Natural killer cell (primary cell): Measurements from ENCODE around the gene MARCHF6. TPM values are rescaled to one million over a fixed set of nuclear protein-coding genes. Genes with fewer than 3 reads are reported as not detected.

Experiments
- ATAC-seq, 3 donors: fragments of 150-1000 bp in 2 of 3; fragments of 200-7000 bp in 1 of 3; cut with Tn5 transposase; 1 replicate in 1 of 3; 2 replicates in 2 of 3; pipeline ENCODE4 v1.10.0; 2021; ENCODE audit warnings: mild to moderate bottlenecking in 2 of 3, moderate library complexity in 2 of 3
- DNase-seq, 2 donors: peaks; one replicate each; pipeline versions ENCODE4 v3.0.0 to v3.0.0-alpha.2; 2013 to 2021; ENCODE audit warnings: mixed read lengths in 1 of 2
- H3K27ac ChIP-seq: one replicate; pipeline ENCODE4 v1.5.1; 2013; ENCODE audit warnings: mild to moderate bottlenecking, low read length
- H3K27me3 ChIP-seq: one replicate; pipeline ENCODE4 v1.6.1; 2013; ENCODE audit warnings: low read length; ENCODE audit not compliant: control insufficient read depth, insufficient read depth
- H3K36me3 ChIP-seq: one replicate; pipeline ENCODE4 v1.6.1; 2013; ENCODE audit warnings: low read length; ENCODE audit not compliant: control insufficient read depth, insufficient read depth
- H3K4me1 ChIP-seq: one replicate; pipeline ENCODE4 v1.6.1; 2013; ENCODE audit warnings: low read length; ENCODE audit not compliant: control insufficient read depth, insufficient read depth
- H3K4me3 ChIP-seq: one replicate; pipeline ENCODE4 v1.5.1; 2013; ENCODE audit warnings: low read length
- H3K9me3 ChIP-seq: one replicate; pipeline ENCODE4 v1.6.1; 2013; ENCODE audit warnings: low read length; ENCODE audit not compliant: control insufficient read depth, insufficient read depth
- H3K27ac Mint-ChIP-seq, 2 donors: one replicate each; pipeline ENCODE4 v1.8.0; 2022; ENCODE audit warnings: mild to moderate bottlenecking in 2 of 2, mixed read lengths in 2 of 2, moderate library complexity in 1 of 2
- H3K27me3 Mint-ChIP-seq, 2 donors: one replicate each; pipeline ENCODE4 v1.8.0; 2022; ENCODE audit warnings: low read depth in 2 of 2, mixed read lengths in 2 of 2
- H3K36me3 Mint-ChIP-seq: one replicate; pipeline ENCODE4 v1.8.0; 2022; ENCODE audit warnings: mixed read lengths
- H3K4me1 Mint-ChIP-seq, 2 donors: one replicate each; pipeline ENCODE4 v1.8.0; 2022; ENCODE audit warnings: mixed read lengths in 2 of 2
- H3K4me3 Mint-ChIP-seq: one replicate; pipeline ENCODE4 v1.8.0; 2022; ENCODE audit warnings: mild to moderate bottlenecking, moderate library complexity, mixed read lengths
- H3K9me3 Mint-ChIP-seq, 2 donors: one replicate each; pipeline ENCODE4 v1.8.0; 2022; ENCODE audit warnings: mixed read lengths in 2 of 2
- WGBS: methylation state at CpG from one replicate; pipeline ENCODE4 v1.1.7; 2013; ENCODE audit warnings: missing lambda C conversion rate; ENCODE audit not compliant: insufficient coverage; 5-methylcytosine and 5-hydroxymethylcytosine counted together
- intact Hi-C: fragments of 100-400 bp; cut with micrococcal nuclease; formaldehyde crosslinking; loops from one replicate; pipeline ENCODE4 v1.14.2; 2022
- total RNA-seq, 4 donors: library from RNA; stranded (reverse); fragments of 120-200 nt in 1 of 4; gene quantifications; one replicate each; pipeline versions ENCODE4 v1.2.3 to v1.2.4, GENCODE V29; 2013 to 2022
- TF ChIP-seq, protein P1 (sequence below): fragments of 200-600 bp; IDR thresholded peaks from one replicate; pipeline ENCODE4 v1.8.0; 2022; ENCODE audit warnings: antibody characterized with exemption

The MARCHF6 gene
- total RNA-seq, 3 donors from 2014 or later (not counting 1 experiment from before 2014, with no cell fraction given): 160 to 173 (median 164) TPM

- H3K27ac ChIP-seq: no peak overlapping the region
- DNase-seq (no peak), ATAC-seq (no peak)
- H3K9me3 ChIP-seq: no peaks in the 10 kb centered on the region
- no peaks in the 10 kb centered on the region for H3K27me3 ChIP-seq
- Mint-ChIP-seq H3K9me3 (no peaks in the 10 kb centered on the region), H3K27me3 (no peaks in the 10 kb centered on the region), H3K4me1 (no peaks in the 10 kb centered on the region), H3K36me3 (no peaks in the 10 kb centered on the region), H3K4me3 (no peak overlapping the region), H3K27ac (no peak overlapping the region)
- intact Hi-C loops: no loop called here
- no peaks in the 10 kb centered on the region for H3K36me3 ChIP-seq
- WGBS: 87% methylated on average over 11 of the region's 11 CpGs
- TF ChIP-seq, protein P1, sequence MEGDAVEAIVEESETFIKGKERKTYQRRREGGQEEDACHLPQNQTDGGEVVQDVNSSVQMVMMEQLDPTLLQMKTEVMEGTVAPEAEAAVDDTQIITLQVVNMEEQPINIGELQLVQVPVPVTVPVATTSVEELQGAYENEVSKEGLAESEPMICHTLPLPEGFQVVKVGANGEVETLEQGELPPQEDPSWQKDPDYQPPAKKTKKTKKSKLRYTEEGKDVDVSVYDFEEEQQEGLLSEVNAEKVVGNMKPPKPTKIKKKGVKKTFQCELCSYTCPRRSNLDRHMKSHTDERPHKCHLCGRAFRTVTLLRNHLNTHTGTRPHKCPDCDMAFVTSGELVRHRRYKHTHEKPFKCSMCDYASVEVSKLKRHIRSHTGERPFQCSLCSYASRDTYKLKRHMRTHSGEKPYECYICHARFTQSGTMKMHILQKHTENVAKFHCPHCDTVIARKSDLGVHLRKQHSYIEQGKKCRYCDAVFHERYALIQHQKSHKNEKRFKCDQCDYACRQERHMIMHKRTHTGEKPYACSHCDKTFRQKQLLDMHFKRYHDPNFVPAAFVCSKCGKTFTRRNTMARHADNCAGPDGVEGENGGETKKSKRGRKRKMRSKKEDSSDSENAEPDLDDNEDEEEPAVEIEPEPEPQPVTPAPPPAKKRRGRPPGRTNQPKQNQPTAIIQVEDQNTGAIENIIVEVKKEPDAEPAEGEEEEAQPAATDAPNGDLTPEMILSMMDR: no peak
- no peaks in the 10 kb centered on the region for H3K4me1 ChIP-seq
- no peak overlapping the region for H3K4me3 ChIP-seq
Measured at GRCh38 chr5:10319202-10319851, 34.2 kb upstream of the MARCHF6 start.

GRCh38 chr5:10320793-10321192, 32.7 kb upstream of the MARCHF6 start:
- Histone ChIP-seq H3K9me3 (no peaks in the 10 kb centered on the region), H3K36me3 (no peaks in the 10 kb centered on the region), H3K27me3 (no peaks in the 10 kb centered on the region), H3K4me3 (no peak overlapping the region), H3K27ac (no peak overlapping the region), H3K4me1 (no peaks in the 10 kb centered on the region)
- Mint-ChIP-seq H3K4me3 (no peak overlapping the region), H3K4me1 (no peaks in the 10 kb centered on the region), H3K27ac (no peak overlapping the region), H3K27me3 (no peaks in the 10 kb centered on the region), H3K9me3 (no peaks in the 10 kb centered on the region), H3K36me3 (no peaks in the 10 kb centered on the region)
- DNase-seq: no peak
- TF ChIP-seq, protein P1: no peak
- 94% methylated on average over 3 of the region's 3 CpGs for WGBS
- ATAC-seq: no peak
- intact Hi-C loops: no loop called here

DNA sequence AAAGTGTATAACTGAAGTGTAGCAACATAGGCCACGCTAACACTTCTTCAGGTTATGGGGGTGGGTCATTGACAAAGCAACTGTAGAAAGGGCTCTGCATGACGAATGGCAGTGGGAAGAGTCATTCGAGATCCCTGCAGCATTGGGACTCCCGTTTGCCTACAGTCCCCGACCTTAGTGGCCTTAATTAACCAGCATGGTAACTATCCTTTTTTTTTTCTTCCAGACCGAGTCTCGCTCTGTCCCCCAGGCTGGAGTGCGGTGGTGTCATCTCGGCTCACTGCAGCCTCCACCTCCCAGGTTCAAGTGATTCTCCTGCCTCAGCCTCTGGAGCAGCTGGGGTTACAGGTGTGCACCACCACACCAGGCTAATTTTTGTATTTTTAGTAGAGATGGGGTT, 31.6 kb upstream of the MARCHF6 start:
- Histone ChIP-seq H3K27me3 (no peaks in the 10 kb centered on the region), H3K4me3 (no peak overlapping the region), H3K9me3 (no peaks in the 10 kb centered on the region), H3K4me1 (no peaks in the 10 kb centered on the region), H3K36me3 (no peaks in the 10 kb centered on the region), H3K27ac (no peak overlapping the region)
- no peaks in the 10 kb centered on the region for H3K27me3 Mint-ChIP-seq
- H3K36me3 Mint-ChIP-seq: no peaks in the 10 kb centered on the region
- WGBS: 94% methylated on average over 9 of the region's 9 CpGs
- intact Hi-C loops: no loop called here
- DNase-seq: no peak
- no peak overlapping the region for H3K4me3 Mint-ChIP-seq
- H3K4me1 Mint-ChIP-seq: no peaks in the 10 kb centered on the region
- TF ChIP-seq, protein P1: no peak
- no peak for ATAC-seq
- H3K27ac Mint-ChIP-seq: no peak overlapping the region
- H3K9me3 Mint-ChIP-seq: no peaks in the 10 kb centered on the region
